K562 (cell line): ENCODE measurements around the gene RAP2B. TPM values are rescaled to one million over a fixed set of nuclear protein-coding genes. Genes with fewer than 3 reads are reported as not detected.

Experiments used
- FOXK2 ChIP-seq, 2 experiments: fragments of 450-650 bp; IDR thresholded peaks in 1 of 2; conservative IDR thresholded peaks in 1 of 2; 2 replicates each; pipeline ENCODE4 v1.6.1; 2016; ENCODE audit warnings: low read depth in 2 of 2, mild to moderate bottlenecking in 1 of 2
- ILK ChIP-seq: fragments of 450-650 bp; IDR thresholded peaks from 2 replicates; pipeline ENCODE4 v1.6.1; 2016; ENCODE audit warnings: missing genetic modification characterization, low read depth, mild to moderate bottlenecking, missing compliant biosample characterization, moderate library complexity, borderline replicate concordance
- KDM5B ChIP-seq: fragments of 200-600 bp; sonication (generic); IDR thresholded peaks from 2 replicates; pipeline ENCODE4 v1.6.1; 2012; ENCODE audit warnings: low read depth, mild to moderate bottlenecking, moderate library complexity, low read length, control low read depth, inconsistent platforms; ENCODE audit not compliant: insufficient replicate concordance
- MAZ ChIP-seq, 2 experiments: fragments of 450-650 bp in 1 of 2; sonication (generic) in 1 of 2; formaldehyde crosslinking; IDR thresholded peaks in 1 of 2; conservative IDR thresholded peaks in 1 of 2; 2 replicates each; pipeline versions ENCODE4 v1.4.0 to v1.5.0; 2020; ENCODE audit warnings: mild to moderate bottlenecking in 1 of 2, missing genetic modification reagents in 1 of 2
- NFE2 ChIP-seq: IDR thresholded peaks from 2 replicates; pipeline ENCODE4 v1.6.1; 2014; ENCODE audit warnings: antibody characterized with exemption, low read depth
- SIX5 ChIP-seq, 2 experiments: IDR thresholded peaks; 2 replicates each; pipeline ENCODE4 v1.6.1; 2011; ENCODE audit warnings: low read length in 2 of 2, borderline replicate concordance in 1 of 2, low read depth in 1 of 2, mild to moderate bottlenecking in 1 of 2, moderate library complexity in 1 of 2; ENCODE audit not compliant: insufficient read depth in 1 of 2
- TEAD4 ChIP-seq, 2 experiments: sonication (generic) in 1 of 2; formaldehyde crosslinking in 1 of 2; IDR thresholded peaks; 2 replicates each; pipeline versions ENCODE4 v1.6.1 to v1.8.0; 2012 to 2022; ENCODE audit warnings: borderline replicate concordance in 1 of 2, inconsistent platforms in 1 of 2, low read length in 1 of 2, mild to moderate bottlenecking in 1 of 2, missing genetic modification reagents in 1 of 2
- THAP12 ChIP-seq: fragments of 250-450 bp; sonication (Bioruptor Pico); IDR thresholded peaks from 2 replicates; pipeline ENCODE4 v1.9.0; 2021; ENCODE audit warnings: mild to moderate bottlenecking, inconsistent platforms
- TRIM28 ChIP-seq: fragments of 450-650 bp; IDR thresholded peaks from 2 replicates; pipeline ENCODE4 v1.6.1; 2017
- ZBTB5 ChIP-seq: fragments of 450-650 bp; IDR thresholded peaks from 2 replicates; pipeline ENCODE4 v1.6.1; 2017; ENCODE audit warnings: antibody characterized with exemption
- ZNF280A ChIP-seq: fragments of 450-650 bp; IDR thresholded peaks from 2 replicates; pipeline ENCODE4 v1.6.1; 2018; ENCODE audit warnings: mild to moderate bottlenecking, low read depth; ENCODE audit not compliant: partially characterized antibody
- polyA plus RNA-seq, 8 experiments: library from polyadenylated mRNA; depleted of rRNA in 4 of 8; stranded (reverse) in 5 of 8; unstranded in 3 of 8; fragments of >200 nt; fragmentation: Nextera tagmentation in 2 of 8; fragmentation: Illumina TruSeq in 1 of 8; extraction: Ambion mirVana in 2 of 8; extraction: Trizol in 1 of 8; gene quantifications; 2 replicates each; pipeline versions ENCODE4 v1.2.1 to v1.2.3, GENCODE V29; 2011 to 2014; ENCODE audit warnings: inconsistent platforms in 1 of 8, missing spikeins in 1 of 8
- total RNA-seq, 7 experiments: library from RNA; depleted of rRNA in 6 of 7; stranded (reverse); fragments of >200 nt in 6 of 7; fragmentation: Illumina TruSeq in 2 of 7; extraction: Trizol in 2 of 7; gene quantifications; 2 replicates each; pipeline versions ENCODE4 v1.2.1 to v1.2.3, GENCODE V29; 2011 to 2021; ENCODE audit warnings: low replicate concordance in 1 of 7
- TF ChIP-seq, protein P1 (sequence below), 2 experiments: IDR thresholded peaks; 2 replicates each; pipeline ENCODE4 v1.6.1; 2012; ENCODE audit warnings: improper control_type of control experiment in 2 of 2, low read depth in 2 of 2, low read length in 2 of 2, borderline replicate concordance in 1 of 2
- TF ChIP-seq, protein P2 (sequence below): sonication (generic); formaldehyde crosslinking; IDR thresholded peaks from 2 replicates; pipeline ENCODE4 v1.9.0; 2022; ENCODE audit warnings: mild to moderate bottlenecking, missing genetic modification reagents
- TF ChIP-seq, protein P3 (sequence below): fragments of 150-350 bp; conservative IDR thresholded peaks from 2 replicates; pipeline ENCODE4 v1.6.1; 2014; ENCODE audit warnings: low read length

The RAP2B gene
- total and polyA plus RNA-seq, 9 of the 15 experiments (the other 6 are each of a cell fraction or from before 2014, with no cell fraction given): 9.4 to 31.2 (median 15.8) TPM

GRCh38 chr3:153163393-153163724 is 1.3 kb downstream of the RAP2B start (continued):
- TF ChIP-seq KDM5B (no peak), FOXK2 (conservative IDR thresholded peaks at IDR 0.05 in 1 of 2, IDR thresholded peaks at IDR 0.05 in 1 of 2; ENCODE audit: low read depth in 2 of 2) (no peak), THAP12 (no peak), TEAD4 (IDR thresholded peaks at IDR 0.05; ENCODE audit: low read length) (0 out of 2 replicates have a peak, but pooled peaks have one; percentile 15), TEAD4 (CRISPR knock-in tag; IDR thresholded peaks at IDR 0.05; ENCODE audit: borderline replicate concordance) (no peak), SIX5 (IDR thresholded peaks at IDR 0.05; ENCODE audit: borderline replicate concordance in 1 of 2, insufficient read depth in 1 of 2, low read depth in 1 of 2, low read length in 2 of 2) (no peak), ILK (tag) (no peak), TRIM28 (no peak), NFE2 (no peak), MAZ (CRISPR knock-in tag; conservative IDR thresholded peaks at IDR 0.05 in 1 of 2, IDR thresholded peaks at IDR 0.05 in 1 of 2) (0 out of 4 replicates have a peak, but pooled peaks of 1 of the 2 experiments have one; percentile 10), ZBTB5 (no peak), ZNF280A (no peak)
- TF ChIP-seq, protein P1, sequence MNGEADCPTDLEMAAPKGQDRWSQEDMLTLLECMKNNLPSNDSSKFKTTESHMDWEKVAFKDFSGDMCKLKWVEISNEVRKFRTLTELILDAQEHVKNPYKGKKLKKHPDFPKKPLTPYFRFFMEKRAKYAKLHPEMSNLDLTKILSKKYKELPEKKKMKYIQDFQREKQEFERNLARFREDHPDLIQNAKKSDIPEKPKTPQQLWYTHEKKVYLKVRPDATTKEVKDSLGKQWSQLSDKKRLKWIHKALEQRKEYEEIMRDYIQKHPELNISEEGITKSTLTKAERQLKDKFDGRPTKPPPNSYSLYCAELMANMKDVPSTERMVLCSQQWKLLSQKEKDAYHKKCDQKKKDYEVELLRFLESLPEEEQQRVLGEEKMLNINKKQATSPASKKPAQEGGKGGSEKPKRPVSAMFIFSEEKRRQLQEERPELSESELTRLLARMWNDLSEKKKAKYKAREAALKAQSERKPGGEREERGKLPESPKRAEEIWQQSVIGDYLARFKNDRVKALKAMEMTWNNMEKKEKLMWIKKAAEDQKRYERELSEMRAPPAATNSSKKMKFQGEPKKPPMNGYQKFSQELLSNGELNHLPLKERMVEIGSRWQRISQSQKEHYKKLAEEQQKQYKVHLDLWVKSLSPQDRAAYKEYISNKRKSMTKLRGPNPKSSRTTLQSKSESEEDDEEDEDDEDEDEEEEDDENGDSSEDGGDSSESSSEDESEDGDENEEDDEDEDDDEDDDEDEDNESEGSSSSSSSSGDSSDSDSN (IDR thresholded peaks at IDR 0.05; ENCODE audit: borderline replicate concordance in 1 of 2, low read depth in 2 of 2, low read length in 2 of 2): peak in 1 of 2 experiments; percentile 40; a peak in 1 of 4 replicates
- TF ChIP-seq, protein P2, sequence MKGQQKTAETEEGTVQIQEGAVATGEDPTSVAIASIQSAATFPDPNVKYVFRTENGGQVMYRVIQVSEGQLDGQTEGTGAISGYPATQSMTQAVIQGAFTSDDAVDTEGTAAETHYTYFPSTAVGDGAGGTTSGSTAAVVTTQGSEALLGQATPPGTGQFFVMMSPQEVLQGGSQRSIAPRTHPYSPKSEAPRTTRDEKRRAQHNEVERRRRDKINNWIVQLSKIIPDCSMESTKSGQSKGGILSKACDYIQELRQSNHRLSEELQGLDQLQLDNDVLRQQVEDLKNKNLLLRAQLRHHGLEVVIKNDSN (CRISPR knock-in tag): no peak
- TF ChIP-seq, protein P3, sequence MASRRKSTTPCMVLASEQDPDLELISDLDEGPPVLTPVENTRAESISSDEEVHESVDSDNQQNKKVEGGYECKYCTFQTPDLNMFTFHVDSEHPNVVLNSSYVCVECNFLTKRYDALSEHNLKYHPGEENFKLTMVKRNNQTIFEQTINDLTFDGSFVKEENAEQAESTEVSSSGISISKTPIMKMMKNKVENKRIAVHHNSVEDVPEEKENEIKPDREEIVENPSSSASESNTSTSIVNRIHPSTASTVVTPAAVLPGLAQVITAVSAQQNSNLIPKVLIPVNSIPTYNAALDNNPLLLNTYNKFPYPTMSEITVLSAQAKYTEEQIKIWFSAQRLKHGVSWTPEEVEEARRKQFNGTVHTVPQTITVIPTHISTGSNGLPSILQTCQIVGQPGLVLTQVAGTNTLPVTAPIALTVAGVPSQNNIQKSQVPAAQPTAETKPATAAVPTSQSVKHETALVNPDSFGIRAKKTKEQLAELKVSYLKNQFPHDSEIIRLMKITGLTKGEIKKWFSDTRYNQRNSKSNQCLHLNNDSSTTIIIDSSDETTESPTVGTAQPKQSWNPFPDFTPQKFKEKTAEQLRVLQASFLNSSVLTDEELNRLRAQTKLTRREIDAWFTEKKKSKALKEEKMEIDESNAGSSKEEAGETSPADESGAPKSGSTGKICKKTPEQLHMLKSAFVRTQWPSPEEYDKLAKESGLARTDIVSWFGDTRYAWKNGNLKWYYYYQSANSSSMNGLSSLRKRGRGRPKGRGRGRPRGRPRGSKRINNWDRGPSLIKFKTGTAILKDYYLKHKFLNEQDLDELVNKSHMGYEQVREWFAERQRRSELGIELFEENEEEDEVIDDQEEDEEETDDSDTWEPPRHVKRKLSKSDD: no peak
